SK-N-SH (cell line): Measurements from ENCODE around the gene C11orf68. TPM values are rescaled to one million over a fixed set of nuclear protein-coding genes. Genes with fewer than 3 reads are reported as not detected.

ENCODE experiments used
- CTCF ChIA-PET: fragments of 300-600, 350-600 bp; formaldehyde crosslinking; extraction: SDS; loops from one replicate; lab custom pipeline; 2021; lab: Yijun Ruan, JAX
- POLR2A ChIA-PET: fragments of 350-600 bp; sonication (Branson Sonifier 250); formaldehyde crosslinking; extraction: SDS; loops from one replicate; lab custom pipeline; 2020; ENCODE audit warnings: antibody characterized with exemption, inconsistent platforms; lab: Yijun Ruan, JAX
- DNase-seq: peaks from one replicate; pipeline ENCODE4 v3.0.0; 2012
- H2AFZ ChIP-seq: fragments of 200-600 bp; sonication (generic); 2 replicates; pipeline ENCODE4 v1.8.1; 2016; ENCODE audit warnings: antibody characterized with exemption, mild to moderate bottlenecking, low read depth
- H3F3A ChIP-seq: fragments of 200-600 bp; sonication (generic); replicated peaks from 2 replicates; pipeline ENCODE3; 2016; ENCODE audit warnings: antibody characterized with exemption, mild to moderate bottlenecking; ENCODE audit not compliant: insufficient read depth
- H3K27ac ChIP-seq, 2 experiments: fragments of 200-500 bp in 1 of 2; fragments of 200-600 bp in 1 of 2; sonication (Bioruptor generic) in 1 of 2; sonication (generic), shearing (Covaris generic) in 1 of 2; 2 replicates each; pipeline versions ENCODE4 v1.5.1 to v1.6.1; 2014 to 2016; ENCODE audit warnings: low read depth in 2 of 2, inconsistent platforms in 1 of 2, low read length in 1 of 2, mild to moderate bottlenecking in 1 of 2, mixed read lengths in 1 of 2
- H3K27me3 ChIP-seq: fragments of 200-600 bp; sonication (generic), shearing (Covaris generic); 2 replicates; pipeline ENCODE4 v1.6.1; 2016; ENCODE audit warnings: mixed run types; ENCODE audit not compliant: insufficient read depth
- H3K36me3 ChIP-seq, 2 experiments: fragments of 200-500 bp in 1 of 2; fragments of 200-600 bp in 1 of 2; sonication (Bioruptor generic) in 1 of 2; sonication (generic) in 1 of 2; replicated peaks in 1 of 2; 2 replicates each; pipeline versions ENCODE3 to v1.5.1; 2014 to 2016; ENCODE audit warnings: low read length in 1 of 2, mild to moderate bottlenecking in 1 of 2; ENCODE audit not compliant: insufficient read depth in 2 of 2, control insufficient read depth in 1 of 2
- H3K4me1 ChIP-seq, 2 experiments: fragments of 200-500 bp in 1 of 2; fragments of 200-600 bp in 1 of 2; sonication (Bioruptor generic) in 1 of 2; sonication (generic), shearing (Covaris generic) in 1 of 2; 2 replicates each; pipeline versions ENCODE4 v1.5.1 to v1.6.1; 2014 to 2016; ENCODE audit warnings: low read depth in 1 of 2, low read length in 1 of 2, mixed run types in 1 of 2; ENCODE audit not compliant: insufficient read depth in 2 of 2, control insufficient read depth in 1 of 2
- H3K4me2 ChIP-seq: fragments of 200-600 bp; sonication (generic), shearing (Covaris generic); 2 replicates; pipeline ENCODE4 v1.6.1; 2017; ENCODE audit warnings: mixed run types
- H3K4me3 ChIP-seq, 2 experiments: fragments of 200-500 bp in 1 of 2; fragments of 200-600 bp in 1 of 2; sonication (Bioruptor generic) in 1 of 2; sonication (generic), shearing (Covaris generic) in 1 of 2; 2 replicates each; pipeline versions ENCODE4 v1.5.1 to v1.8.1; 2014 to 2016; ENCODE audit warnings: low read depth in 2 of 2, inconsistent platforms in 1 of 2, low read length in 1 of 2, mild to moderate bottlenecking in 1 of 2, mixed read lengths in 1 of 2, moderate library complexity in 1 of 2
- H3K79me2 ChIP-seq: fragments of 200-600 bp; sonication (generic); 2 replicates; pipeline ENCODE4 v1.8.1; 2017; ENCODE audit warnings: mild to moderate bottlenecking; ENCODE audit not compliant: insufficient read depth
- H3K9ac ChIP-seq: fragments of 200-600 bp; sonication (generic); 2 replicates; pipeline ENCODE4 v1.6.1; 2017; ENCODE audit warnings: mixed run types
- H3K9me2 ChIP-seq: fragments of 200-600 bp; sonication (generic); 2 replicates; pipeline ENCODE4 v1.6.1; 2017; ENCODE audit warnings: mixed run types
- H3K9me3 ChIP-seq: fragments of 200-600 bp; sonication (generic); 2 replicates; pipeline ENCODE4 v1.6.1; 2017; ENCODE audit warnings: mixed run types, mild to moderate bottlenecking, moderate library complexity
- H4K20me1 ChIP-seq: fragments of 200-600 bp; sonication (generic); 2 replicates; pipeline ENCODE4 v1.6.1; 2017; ENCODE audit warnings: mild to moderate bottlenecking, mixed run types; ENCODE audit not compliant: insufficient read depth
- CHD2 ChIP-seq: fragments of 150-350 bp; IDR thresholded peaks from 2 replicates; pipeline ENCODE4 v1.6.1; 2018; ENCODE audit warnings: low read length; ENCODE audit not compliant: partially characterized antibody
- CTCF ChIP-seq: fragments of 200-600 bp; sonication (generic); IDR thresholded peaks from 2 replicates; pipeline ENCODE4 v1.6.1; 2017; ENCODE audit warnings: antibody characterized with exemption, mild to moderate bottlenecking, moderate library complexity
- ELF1 ChIP-seq: IDR thresholded peaks from 2 replicates; pipeline ENCODE4 v1.4.0; 2012
- EP300 ChIP-seq, 2 experiments: IDR thresholded peaks; 2 replicates each; pipeline versions ENCODE4 v1.4.0 to v1.6.1; 2012; ENCODE audit warnings: borderline replicate concordance in 1 of 2, low read depth in 1 of 2, low read length in 1 of 2
- EZH2phosphoT487 ChIP-seq: fragments of 200-600 bp; sonication (generic); IDR thresholded peaks from 2 replicates; pipeline ENCODE4 v1.6.1; 2017; ENCODE audit warnings: low read depth, mixed run types, mild to moderate bottlenecking, antibody characterized with exemption, moderate library complexity, borderline replicate concordance
- FOXJ3 ChIP-seq: sonication (generic); formaldehyde crosslinking; IDR thresholded peaks from 2 replicates; pipeline ENCODE4 v1.5.1; 2020; ENCODE audit warnings: mild to moderate bottlenecking, missing genetic modification reagents
- JUND ChIP-seq: IDR thresholded peaks from 2 replicates; pipeline ENCODE4 v1.4.0; 2012
- MEF2A ChIP-seq: IDR thresholded peaks from 2 replicates; pipeline ENCODE4 v1.4.0; 2012; ENCODE audit warnings: low read depth, borderline replicate concordance
- NFIC ChIP-seq: IDR thresholded peaks from 2 replicates; pipeline ENCODE4 v1.4.0; 2012; ENCODE audit warnings: borderline replicate concordance
- PBX3 ChIP-seq: IDR thresholded peaks from 2 replicates; pipeline ENCODE4; 2012
- POLR2AphosphoS5 ChIP-seq: IDR thresholded peaks from 2 replicates; pipeline ENCODE4 v1.6.1; 2012; ENCODE audit warnings: low read depth, low read length
- RCOR1 ChIP-seq: fragments of 150-350 bp; IDR thresholded peaks from 2 replicates; pipeline ENCODE4 v1.6.1; 2017; ENCODE audit warnings: antibody characterized with exemption, low read length
- REST ChIP-seq: IDR thresholded peaks from 2 replicates; pipeline ENCODE4 v1.6.1; 2012; ENCODE audit warnings: mild to moderate bottlenecking, low read depth, low read length, moderate library complexity
- SIN3A ChIP-seq: IDR thresholded peaks from 2 replicates; pipeline ENCODE4 v1.6.1; 2012; ENCODE audit warnings: low read depth, mild to moderate bottlenecking, low read length, moderate library complexity, borderline replicate concordance
- TCF12 ChIP-seq: IDR thresholded peaks from 2 replicates; pipeline ENCODE4 v1.4.0; 2012
- TEAD4 ChIP-seq: IDR thresholded peaks from 2 replicates; pipeline ENCODE4 v1.4.0; 2012; ENCODE audit warnings: mild to moderate bottlenecking, borderline replicate concordance; ENCODE audit not compliant: insufficient read depth
- USF2 ChIP-seq: fragments of 150-350 bp; IDR thresholded peaks from 2 replicates; pipeline ENCODE4 v1.6.1; 2017; ENCODE audit warnings: antibody characterized with exemption, low read length, low read depth, borderline replicate concordance
- YY1 ChIP-seq: IDR thresholded peaks from 2 replicates; pipeline ENCODE4 v1.4.0; 2012; ENCODE audit warnings: low read depth, mild to moderate bottlenecking
- ZBTB33 ChIP-seq: IDR thresholded peaks from 2 replicates; pipeline ENCODE4 v1.4.0; 2012; ENCODE audit warnings: low read depth, borderline replicate concordance
- WGBS: methylation state at CpG from one replicate; pipeline ENCODE4 v1.1.6; 2017; ENCODE audit warnings: low lambda C conversion rate; 5-methylcytosine and 5-hydroxymethylcytosine counted together
- polyA plus RNA-seq, 3 experiments: library from polyadenylated mRNA; depleted of rRNA; stranded (reverse); fragments of >200 nt; gene quantifications; 2 replicates each; pipeline ENCODE4 v1.2.3, GENCODE V29; 2012

Gene C11orf68
- polyA plus RNA-seq, 1 of the 3 experiments (the other 2 are of a cell fraction), result 65.3 TPM

GRCh38 chr11:65954771-65955170 lies 35.9 kb upstream of the C11orf68 start:
- Histone ChIP-seq H3K9ac (no peak overlapping the region), H2AFZ (no peak overlapping the region), H3K79me2 (no peaks in the 10 kb centered on the region), H3K27ac (no peak overlapping the region), H3K27me3 (no peaks in the 10 kb centered on the region), H3F3A (peaks cover 3% of the 10 kb centered on the region), H3K36me3 (no peaks in the 10 kb centered on the region), H3K9me3 (no peaks in the 10 kb centered on the region), H4K20me1 (no peaks in the 10 kb centered on the region), H3K4me1 (no peaks in the 10 kb centered on the region; a peak in 1 of 4 replicates), H3K9me2 (no peaks in the 10 kb centered on the region), H3K4me2 (no peak overlapping the region), H3K4me3 (no peak overlapping the region)
- ChIA-PET CTCF (interaction anchor here (1.4 to 2.1 kb wide), 2 partner anchors 70 to 210 kb away, joined by 4 to 5 read pairs; no protein-coding TSS in a partner anchor), POLR2A (interaction anchor here (0.7 kb wide), 1 partner anchor 295 kb away, joined by 3 read pairs; no protein-coding TSS in a partner anchor)
- 75% methylated on average over 8 of the region's 8 CpGs for WGBS
- TF ChIP-seq EP300 (IDR thresholded peaks at IDR 0.05; ENCODE audit: borderline replicate concordance in 1 of 2, low read depth in 1 of 2, low read length in 1 of 2), result no peak
- no peak for TF ChIP-seq NFIC
- TF ChIP-seq SIN3A, result no peak
- TF ChIP-seq CHD2, result no peak
- TF ChIP-seq REST, result no peak
- TF ChIP-seq RCOR1, result no peak
- no peak for TF ChIP-seq YY1
- DNase-seq, result no peak

- H3K4me3 ChIP-seq, result no peak overlapping the region
- CTCF ChIA-PET, result interaction anchor here (0.6 to 2.1 kb wide), 4 partner anchors 12 to 209 kb away, joined by 3 to 5 read pairs (median 4); partner anchors contain the start of gene FIBP
- peak; percentile 48 for DNase-seq
- H3K27me3 ChIP-seq, result no peaks in the 10 kb centered on the region
- H4K20me1 ChIP-seq, result no peaks in the 10 kb centered on the region
- H3K27ac ChIP-seq, result no peak overlapping the region
- no peaks in the 10 kb centered on the region for H3K9me3 ChIP-seq
- no peaks in the 10 kb centered on the region; a peak in 1 of 4 replicates for H3K4me1 ChIP-seq
- no peaks in the 10 kb centered on the region for H3K9me2 ChIP-seq
- H2AFZ ChIP-seq, result no peak overlapping the region
- H3F3A ChIP-seq, result peaks cover 3% of the 10 kb centered on the region
- H3K36me3 ChIP-seq, result no peaks in the 10 kb centered on the region
- POLR2A ChIA-PET, result no interaction called here
- WGBS, result 91% methylated on average over 13 of the region's 20 CpGs
- no peak overlapping the region for H3K4me2 ChIP-seq
- no peaks in the 10 kb centered on the region for H3K79me2 ChIP-seq
- H3K9ac ChIP-seq, result no peak overlapping the region
- TF ChIP-seq ZBTB33 (no peak), PBX3 (no peak), POLR2AphosphoS5 (no peak), USF2 (no peak), EZH2phosphoT487 (no peak), TCF12 (no peak), JUND (no peak), TEAD4 (no peak), ELF1 (no peak), MEF2A (no peak), CTCF (no peak), FOXJ3 (no peak), SIN3A (no peak)
Measured at GRCh38 chr11:65953471-65953870, 34.6 kb upstream of the C11orf68 start.
